Epithelial cell of esophagus (primary cell): ENCODE data around the gene GPR65.

Experiments
- DNase-seq: peaks from one replicate; pipeline ENCODE4 v3.0.0; 2010; ENCODE audit warnings: low read depth
- H3K4me3 ChIP-seq: 2 replicates; pipeline ENCODE4 v1.5.1; 2011; ENCODE audit warnings: mild to moderate bottlenecking, low read length, control low read depth
- TF ChIP-seq, protein P1 (sequence below): IDR thresholded peaks from 2 replicates; pipeline ENCODE4 v1.5.1; 2011; ENCODE audit warnings: low read depth, mild to moderate bottlenecking, low read length, control low read depth, inconsistent platforms; ENCODE audit not compliant: insufficient read depth; ENCODE audit errors: missing control alignments

The GPR65 gene

DNA sequence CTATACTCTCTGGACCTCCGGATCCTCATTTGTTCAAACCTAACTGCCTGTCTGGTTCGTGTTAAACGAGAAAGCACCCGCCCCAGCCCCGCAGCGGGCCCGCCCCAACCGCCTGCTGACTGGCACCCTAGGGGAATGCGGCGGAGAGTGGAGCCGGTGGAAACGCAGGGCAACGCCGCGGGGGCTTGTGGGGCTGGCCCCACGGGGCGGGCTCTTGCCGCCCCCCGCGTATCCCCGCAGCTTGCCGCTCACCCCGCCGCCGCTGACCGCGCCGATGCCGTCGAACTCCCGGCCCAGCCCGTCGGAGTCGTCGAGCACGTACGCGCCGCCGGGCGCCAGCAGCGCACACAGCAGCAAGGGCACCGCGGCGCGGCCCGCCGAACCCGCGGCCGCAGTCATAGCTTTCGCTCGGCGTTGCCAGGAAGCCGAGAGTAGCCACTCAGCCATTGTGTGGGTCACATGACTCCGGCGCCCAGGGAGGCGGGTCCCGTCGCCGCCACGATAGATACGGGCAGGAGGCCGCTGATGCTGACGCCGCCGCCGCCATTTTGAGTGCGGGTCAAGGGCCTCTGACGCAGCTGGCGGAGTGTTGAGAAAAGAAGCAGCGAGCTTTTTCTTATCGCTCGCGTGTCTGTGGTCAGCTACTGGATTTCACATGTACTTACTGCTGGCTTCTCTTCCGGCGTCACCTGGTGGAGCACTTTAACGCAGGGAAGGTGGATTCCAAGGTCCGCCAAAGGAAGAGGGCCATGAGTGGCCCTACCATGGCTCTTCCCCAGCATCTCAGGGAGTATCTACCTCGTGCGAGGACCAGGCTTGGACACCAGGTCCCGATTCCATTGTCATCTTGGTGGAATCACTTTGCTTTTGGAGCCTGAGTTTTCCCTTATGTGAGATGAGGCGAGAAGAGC is 12.0 kb upstream of the GPR65 start, which contains the start of gene GALC:
GALC (minus strand) TSS at position 465 of the 911 bp plus-strand sequence; CDS start at position 447, 18 bp downstream.
- TF ChIP-seq, protein P1, sequence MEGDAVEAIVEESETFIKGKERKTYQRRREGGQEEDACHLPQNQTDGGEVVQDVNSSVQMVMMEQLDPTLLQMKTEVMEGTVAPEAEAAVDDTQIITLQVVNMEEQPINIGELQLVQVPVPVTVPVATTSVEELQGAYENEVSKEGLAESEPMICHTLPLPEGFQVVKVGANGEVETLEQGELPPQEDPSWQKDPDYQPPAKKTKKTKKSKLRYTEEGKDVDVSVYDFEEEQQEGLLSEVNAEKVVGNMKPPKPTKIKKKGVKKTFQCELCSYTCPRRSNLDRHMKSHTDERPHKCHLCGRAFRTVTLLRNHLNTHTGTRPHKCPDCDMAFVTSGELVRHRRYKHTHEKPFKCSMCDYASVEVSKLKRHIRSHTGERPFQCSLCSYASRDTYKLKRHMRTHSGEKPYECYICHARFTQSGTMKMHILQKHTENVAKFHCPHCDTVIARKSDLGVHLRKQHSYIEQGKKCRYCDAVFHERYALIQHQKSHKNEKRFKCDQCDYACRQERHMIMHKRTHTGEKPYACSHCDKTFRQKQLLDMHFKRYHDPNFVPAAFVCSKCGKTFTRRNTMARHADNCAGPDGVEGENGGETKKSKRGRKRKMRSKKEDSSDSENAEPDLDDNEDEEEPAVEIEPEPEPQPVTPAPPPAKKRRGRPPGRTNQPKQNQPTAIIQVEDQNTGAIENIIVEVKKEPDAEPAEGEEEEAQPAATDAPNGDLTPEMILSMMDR = no peak
- DNase-seq = peak; percentile 91
- H3K4me3 ChIP-seq = peak within 1 kb of the TSS; percentile 55

DNA sequence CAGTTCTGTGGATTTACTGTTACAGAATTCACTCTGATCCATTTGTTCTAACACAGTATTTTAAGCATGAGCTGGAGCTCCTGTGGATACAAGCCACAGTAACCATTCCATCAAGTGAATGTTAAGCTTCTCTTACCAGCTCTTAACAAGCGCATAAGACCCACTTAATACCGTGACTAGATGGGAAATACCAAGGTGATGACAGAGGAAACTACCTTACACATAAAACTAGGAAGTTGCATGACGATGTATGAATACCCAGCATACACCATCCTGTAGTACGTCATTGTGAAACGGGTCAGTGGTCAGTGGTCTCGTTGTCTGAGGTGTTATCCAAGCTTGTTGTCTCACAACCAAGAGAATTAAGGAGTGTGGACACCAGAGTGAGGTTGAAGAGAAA is 10.0 kb upstream of the GPR65 start:
- no peak overlapping the region for H3K4me3 ChIP-seq
- DNase-seq = no peak
- TF ChIP-seq, protein P1 = no peak

DNA sequence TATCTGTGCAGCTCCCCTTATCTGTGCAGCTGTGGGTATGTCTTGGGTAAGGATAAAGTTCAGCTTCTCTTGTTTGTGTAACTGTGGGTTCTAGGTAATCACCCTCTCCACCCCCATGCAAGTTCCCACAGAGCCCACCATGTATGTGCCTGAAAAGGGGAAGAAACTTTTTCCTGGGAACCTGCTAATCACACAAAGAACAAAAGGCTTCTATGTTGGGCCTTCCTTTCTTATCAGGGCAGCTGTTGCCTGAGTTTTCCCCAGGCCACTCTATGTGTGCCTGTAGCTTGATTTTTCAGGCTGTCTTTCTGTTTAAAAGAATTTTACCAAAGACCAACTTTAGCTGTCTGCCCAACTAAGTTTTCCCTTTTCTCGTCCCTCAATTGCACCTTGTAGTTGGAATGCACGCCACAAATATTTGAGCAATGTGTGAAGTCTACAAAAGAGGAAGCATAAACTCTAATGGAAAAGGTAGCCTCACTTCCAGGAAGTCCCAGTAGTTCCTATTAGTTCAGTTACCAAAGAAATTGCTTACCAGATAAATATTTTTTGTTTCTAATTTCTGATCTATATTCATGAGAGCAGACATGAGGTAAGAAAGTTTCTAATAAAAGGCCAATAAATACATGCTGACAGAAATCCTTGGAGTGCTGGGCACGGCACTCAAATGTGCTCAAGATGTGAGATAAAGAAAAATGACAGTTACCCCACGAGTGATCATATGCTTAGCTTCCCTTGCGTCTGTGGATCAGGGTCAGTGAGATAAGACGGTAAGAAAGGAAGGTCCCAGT is 9.2 kb upstream of the GPR65 start:
- TF ChIP-seq, protein P1 = no peak
- DNase-seq = no peak
- H3K4me3 ChIP-seq = no peak overlapping the region

DNA sequence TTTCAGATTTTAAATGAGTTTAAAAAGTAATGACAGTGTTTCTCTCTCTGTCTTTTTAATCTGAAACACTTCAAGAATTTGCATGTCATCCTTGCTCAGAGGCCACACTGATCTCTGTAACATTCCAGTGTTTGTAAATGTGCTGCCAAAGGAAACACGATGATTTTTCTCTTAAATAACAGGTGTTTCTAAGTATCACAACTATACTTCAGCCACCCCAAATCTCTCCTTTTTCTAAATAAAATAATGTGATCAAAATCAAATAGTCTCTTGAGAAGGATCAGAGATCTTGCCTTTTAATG is 8.7 kb upstream of the GPR65 start:
- no peak overlapping the region for H3K4me3 ChIP-seq
- DNase-seq = no peak
- TF ChIP-seq, protein P1 = no peak

DNA sequence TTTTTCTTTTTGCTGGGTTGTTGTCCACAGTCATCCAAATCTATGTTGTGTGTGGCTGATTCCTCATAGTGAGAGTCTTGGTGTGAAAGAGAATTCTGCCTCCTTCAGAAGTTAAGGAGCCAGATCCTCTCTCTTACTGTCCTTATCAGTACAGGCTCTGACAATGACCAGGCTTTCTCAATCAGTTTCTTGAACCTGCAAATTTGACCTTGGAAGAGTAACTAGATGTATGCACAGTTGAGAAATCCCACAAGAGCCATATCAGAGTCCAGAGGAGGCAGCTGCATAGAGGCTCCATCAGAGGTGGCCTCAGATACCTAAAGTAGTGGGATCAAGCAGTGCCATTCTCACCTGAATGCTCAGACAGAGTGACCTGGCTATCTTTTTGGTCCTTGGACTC is 6.5 kb upstream of the GPR65 start:
- no peak overlapping the region for H3K4me3 ChIP-seq
- TF ChIP-seq, protein P1 = no peak
- no peak for DNase-seq

DNA sequence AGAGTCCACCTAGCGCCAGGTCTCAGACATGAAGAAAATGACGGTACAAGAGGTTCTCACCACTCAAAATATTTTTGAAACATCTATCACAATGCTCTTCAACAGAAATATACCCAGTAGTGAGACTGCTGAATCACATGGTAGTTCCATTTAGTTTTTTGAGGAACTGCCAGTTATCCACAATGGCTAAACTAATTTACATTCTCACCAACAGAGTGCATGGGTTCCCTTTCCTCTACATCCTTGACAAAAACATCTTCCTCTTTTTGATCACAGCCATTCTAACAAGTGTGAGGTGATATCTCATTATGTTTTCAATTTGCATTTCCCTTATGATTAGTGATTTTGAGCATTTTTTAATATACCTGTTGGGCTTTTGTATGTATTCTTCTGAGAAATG is 5.7 kb upstream of the GPR65 start:
- no peak for DNase-seq
- TF ChIP-seq, protein P1 = no peak
- H3K4me3 ChIP-seq = no peak overlapping the region
